ENCODE results near the gene OR6T1.

OR6T1 gene, protein sequence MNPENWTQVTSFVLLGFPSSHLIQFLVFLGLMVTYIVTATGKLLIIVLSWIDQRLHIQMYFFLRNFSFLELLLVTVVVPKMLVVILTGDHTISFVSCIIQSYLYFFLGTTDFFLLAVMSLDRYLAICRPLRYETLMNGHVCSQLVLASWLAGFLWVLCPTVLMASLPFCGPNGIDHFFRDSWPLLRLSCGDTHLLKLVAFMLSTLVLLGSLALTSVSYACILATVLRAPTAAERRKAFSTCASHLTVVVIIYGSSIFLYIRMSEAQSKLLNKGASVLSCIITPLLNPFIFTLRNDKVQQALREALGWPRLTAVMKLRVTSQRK

DNA sequence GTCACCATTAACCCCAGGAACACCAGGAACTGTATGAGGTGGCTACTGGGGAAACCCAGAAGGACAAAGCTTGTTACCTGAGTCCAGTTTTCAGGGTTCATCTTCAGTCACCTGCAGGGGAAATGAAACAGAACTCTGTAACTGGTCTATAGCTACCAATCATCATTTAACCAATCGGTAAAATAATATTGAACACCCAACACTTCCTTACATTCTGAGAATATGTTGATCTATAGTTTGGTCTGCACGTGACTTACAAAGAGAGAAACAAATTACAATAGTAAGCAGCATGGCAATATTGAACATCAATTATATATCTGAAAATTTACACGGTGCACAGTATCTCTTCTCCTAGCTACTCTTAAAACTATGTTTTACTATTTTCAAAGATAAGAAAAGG, at the start of gene OR6T1:
Gene OR6T1 (minus strand): TSS at position 101 of the 400 bp plus-strand sequence. CDS start 0 bp downstream, at position 101.
- no peak for DNase-seq (ENCODE audit: low read depth in 3 of 3)

DNA sequence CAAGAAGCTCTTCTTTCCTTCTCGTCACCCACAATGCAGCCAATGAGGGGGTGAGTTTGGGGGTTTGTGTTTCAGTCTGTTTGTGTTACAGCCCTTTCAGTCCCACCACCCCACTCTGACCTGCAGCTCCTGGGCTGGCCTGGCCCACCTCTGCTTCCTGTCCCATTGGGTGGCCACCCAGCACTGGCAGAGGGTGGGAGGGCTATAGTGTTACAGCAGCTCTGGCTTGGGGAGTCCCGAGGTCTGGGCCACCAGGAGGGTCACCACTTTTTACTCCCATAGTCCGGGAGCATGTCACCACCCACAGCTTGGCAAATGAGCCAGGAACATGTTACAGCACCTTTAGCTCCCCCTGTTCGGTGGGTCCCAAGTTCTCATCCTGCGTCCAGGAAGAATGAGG, 35.7 kb upstream of the OR6T1 start:
- DNase-seq (ENCODE audit: low read depth in 3 of 3) = no peak

DNA sequence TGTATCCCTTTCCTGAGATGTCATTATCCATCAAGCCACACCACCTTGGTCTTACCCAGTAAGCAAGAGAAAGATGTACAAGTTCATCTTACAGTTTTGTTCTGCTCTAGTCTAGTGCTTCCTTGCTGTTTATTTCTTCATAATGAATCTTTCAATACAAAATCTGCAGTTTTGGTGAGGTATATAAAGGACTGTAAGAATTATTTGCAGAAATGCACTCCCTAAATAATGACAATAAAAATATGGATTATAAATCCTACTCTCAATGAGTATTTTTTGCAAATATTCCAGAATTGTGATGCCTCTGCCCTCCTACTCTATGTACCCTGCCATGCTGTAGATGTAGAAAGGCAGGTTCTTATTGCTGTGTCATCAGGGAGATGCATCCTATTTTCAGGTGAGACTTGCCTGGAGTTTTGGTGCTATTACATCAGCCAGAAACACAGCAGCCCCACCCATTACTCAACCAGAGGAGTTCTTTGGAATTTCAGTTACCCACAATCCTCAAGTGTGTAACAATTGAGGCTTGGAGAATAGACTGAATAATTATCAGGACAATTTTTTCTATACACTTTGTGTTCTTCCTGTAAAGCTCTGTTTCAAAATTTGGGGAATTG, 34.2 kb upstream of the OR6T1 start, which contains the start of gene OR10S1:
Gene OR10S1 (minus strand): TSS at position 51 of the 617 bp plus-strand sequence. CDS start 117 bp downstream, outside the sequence.
- no peak for DNase-seq (ENCODE audit: low read depth in 3 of 3)

DNA sequence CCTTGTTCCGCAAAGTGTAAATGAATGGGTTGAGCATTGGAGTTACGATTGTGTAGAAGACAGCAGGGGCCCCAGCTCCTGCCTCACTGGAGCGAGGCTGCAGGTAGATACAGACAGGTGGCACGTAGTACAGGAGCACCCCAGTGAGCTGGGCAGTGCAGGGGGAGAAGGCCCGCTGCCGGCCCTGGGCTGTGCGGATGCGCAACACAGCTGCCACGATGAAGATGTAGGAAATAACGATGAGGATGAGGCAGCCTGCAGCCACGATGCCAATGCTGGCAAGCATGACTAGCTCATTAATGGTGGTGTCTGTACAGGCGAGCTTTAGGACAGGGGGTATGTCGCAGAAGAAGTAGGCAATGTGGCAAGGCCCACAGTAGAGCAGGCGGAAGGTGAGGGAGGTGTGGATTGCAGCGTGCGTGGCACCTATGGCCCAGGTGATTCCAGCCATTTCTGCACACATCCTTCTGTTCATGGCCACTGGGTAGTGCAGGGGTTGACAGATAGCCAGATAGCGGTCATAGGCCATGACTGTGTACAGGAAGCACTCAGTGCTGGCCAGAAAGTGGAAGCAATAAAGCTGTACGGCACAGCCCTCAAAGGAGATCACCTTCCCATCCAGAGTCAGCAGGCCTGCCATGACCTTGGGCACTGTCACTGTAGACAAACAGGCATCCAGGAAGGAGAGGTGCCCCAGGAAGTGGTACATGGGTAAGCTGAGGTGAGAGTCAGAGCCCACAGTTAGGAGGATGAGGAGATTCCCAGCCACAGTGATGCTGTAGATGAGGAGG, 33.3 kb upstream of the OR6T1 start:
- DNase-seq (ENCODE audit: low read depth in 3 of 3) = no peak

DNA sequence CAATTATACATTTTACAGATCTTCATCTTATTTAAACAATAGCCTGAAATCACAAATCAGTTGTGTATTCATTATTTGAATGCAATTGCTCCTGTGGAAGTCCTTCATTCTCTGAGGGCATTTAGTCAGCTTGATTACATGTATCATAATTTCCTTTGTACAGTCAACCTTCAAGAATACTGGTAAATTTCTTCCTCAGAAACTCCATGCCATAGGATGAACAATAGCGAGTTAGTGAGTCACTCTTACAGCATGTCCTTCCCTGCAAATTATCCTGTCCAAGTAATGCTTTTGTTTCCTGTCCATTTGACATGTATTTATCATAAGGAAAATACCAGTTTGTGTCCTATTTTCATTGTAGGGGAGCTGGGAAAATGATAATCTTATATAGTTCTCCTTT, 30.2 kb upstream of the OR6T1 start:
- no peak for DNase-seq (ENCODE audit: low read depth in 3 of 3)

DNA sequence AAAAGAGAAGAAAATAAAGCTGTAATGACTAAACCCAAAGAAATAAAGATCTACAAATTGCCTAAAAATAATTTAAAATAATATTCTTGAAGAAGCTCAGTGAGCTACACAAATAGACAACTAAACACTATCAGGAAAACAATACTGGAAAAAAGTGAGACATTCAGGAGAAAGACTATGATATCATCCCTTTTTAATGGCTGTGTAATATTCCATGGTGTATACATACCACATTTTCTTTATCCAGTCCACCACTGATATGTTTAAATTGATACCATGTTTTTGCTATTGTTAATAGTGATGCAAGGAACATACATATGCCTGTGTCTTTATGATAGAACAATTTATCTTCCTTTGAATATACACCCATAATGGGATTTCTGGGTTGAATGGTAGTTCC, 13.1 kb upstream of the OR6T1 start:
- no peak for DNase-seq (ENCODE audit: low read depth in 3 of 3)

DNA sequence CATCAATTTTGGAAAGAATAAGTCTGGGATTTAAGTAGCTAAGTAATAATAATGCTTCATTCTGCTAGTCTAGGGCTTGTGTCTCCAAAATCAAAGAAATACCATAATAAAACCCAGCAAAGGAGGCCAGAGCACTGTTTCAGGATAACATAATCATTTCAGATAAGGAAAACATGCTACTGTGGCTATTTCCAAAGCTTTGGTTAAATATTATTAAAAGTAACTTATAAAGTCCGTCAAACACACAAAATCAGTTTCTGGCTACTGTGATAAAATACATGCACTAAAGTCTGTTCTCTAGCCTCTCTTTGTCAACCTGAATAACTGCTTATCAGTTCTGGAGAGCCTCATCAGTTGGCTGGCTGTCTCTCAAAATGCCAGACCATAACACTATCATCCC, 1.5 kb upstream of the OR6T1 start:
- DNase-seq (ENCODE audit: low read depth in 3 of 3) = no peak

DNA sequence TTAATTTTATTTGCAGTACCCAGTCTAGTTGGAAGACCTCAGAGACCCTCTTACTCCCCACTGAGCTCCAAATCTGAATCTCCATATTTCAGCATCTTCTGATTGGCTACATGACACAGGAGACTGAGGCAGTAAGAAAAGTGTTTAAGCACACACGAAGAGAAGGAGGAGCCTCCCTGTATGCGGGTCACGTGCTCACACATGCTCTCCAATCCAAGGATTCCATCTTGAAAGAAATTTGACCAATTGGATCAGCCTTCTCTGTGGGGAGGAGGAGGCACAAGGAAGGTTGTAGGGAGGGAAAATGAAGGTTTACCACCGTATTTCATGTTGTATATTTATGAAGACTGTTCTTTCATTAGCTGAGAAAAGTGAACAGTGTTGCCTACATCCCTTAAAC, 1.2 kb downstream of the OR6T1 start:
- DNase-seq (ENCODE audit: low read depth in 3 of 3) = no peak

DNA sequence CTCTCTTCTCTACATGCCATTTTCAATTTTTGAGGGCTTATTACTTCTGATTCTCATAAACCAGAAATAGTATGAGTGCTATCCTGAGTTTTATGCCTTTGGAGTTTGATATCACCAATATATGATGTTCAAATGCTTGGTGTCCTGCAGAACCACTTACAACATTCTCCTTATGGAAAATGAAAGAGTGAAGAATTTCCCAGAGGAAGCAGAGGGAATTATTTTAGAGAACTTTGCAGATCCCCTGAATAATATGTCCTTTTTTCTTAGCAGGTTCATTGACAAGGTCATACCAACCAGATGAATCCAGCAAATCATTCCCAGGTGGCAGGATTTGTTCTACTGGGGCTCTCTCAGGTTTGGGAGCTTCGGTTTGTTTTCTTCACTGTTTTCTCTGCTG, 4.3 kb downstream of the OR6T1 start, which contains the start of gene OR4D5:
Gene OR4D5 (plus strand): TSS at position 301 of the 400 bp plus-strand sequence. CDS start 0 bp downstream, at position 301.
- no peak for DNase-seq (ENCODE audit: low read depth in 3 of 3)

DNA sequence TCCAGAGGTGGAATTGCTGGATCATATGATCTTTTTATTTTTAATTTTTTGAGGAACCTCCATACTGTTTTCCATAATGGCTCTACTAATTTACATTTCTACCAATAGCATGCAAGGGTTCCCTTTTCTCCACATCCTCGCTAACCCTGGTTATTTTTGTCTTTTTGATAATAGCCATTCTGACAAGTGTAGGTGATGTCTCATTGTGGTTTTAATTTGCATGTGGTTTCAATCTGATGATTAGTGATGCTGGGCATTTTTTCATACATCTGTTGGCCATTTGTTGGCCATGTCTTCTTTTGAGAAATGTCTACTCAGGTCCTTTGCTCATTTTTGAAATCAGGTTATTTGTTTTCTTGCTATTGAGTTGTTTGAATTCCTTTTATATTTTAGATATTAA, 19.6 kb downstream of the OR6T1 start:
- DNase-seq (ENCODE audit: low read depth in 3 of 3) = no peak

DNA sequence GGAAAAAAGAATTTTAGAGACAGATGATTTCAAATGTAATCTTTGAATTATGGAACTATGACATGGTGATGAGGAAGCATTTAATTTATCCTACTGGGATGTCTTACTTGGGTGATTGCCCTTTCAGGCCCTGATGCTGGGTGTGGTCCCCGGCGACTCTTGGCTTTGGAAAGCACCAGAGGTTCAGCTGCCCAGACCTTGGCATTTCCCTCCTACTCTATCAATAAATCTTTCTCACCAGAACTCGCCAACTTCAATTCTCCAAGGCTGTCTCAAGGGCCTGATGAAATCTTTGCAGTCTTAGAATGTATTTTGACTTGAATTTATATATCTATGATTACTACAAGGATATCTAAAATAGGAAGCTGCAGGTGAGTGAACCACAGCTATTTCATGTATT, 22.7 kb downstream of the OR6T1 start:
- no peak for DNase-seq (ENCODE audit: low read depth in 3 of 3)

DNA sequence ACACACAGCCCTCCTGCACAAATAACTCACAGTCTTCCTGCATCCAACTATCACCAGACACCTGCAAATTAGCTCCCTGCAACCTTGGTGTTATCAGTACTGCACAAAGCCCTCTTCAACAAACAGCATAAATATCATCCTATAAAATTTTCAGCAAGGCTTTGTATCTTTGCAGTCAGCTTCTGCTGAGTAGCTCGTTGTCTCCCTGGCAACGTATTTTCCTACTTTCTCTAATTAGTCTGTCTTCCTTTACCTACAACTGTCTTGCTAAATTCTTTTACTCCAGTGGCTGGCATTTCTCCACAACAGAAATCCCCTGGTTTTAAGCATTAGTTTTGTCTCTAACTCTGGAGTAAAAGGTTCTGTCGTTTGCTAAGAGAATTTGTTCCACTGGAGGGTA, 37.8 kb downstream of the OR6T1 start:
- no peak for DNase-seq (ENCODE audit: low read depth in 3 of 3)

DNA sequence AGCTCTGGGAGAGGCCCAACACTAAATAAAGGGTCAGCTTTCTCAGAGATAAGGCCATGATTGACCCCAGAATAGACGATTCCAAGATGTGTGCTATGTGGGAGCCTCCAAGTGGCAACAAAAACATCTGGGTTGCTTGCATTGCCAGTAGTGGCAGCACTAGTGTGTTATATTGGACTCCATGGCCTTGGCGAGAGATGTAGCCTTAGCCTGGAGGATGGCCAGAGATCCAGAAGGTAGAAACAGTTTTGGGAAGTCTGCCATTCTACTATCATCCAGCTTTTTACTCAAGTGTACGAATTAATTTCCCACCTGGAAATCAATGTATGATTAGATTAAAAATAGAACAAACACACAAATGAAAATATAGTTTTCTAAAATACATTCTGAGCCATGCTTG, 38.7 kb downstream of the OR6T1 start:
- no peak for DNase-seq (ENCODE audit: low read depth in 3 of 3)

DNA sequence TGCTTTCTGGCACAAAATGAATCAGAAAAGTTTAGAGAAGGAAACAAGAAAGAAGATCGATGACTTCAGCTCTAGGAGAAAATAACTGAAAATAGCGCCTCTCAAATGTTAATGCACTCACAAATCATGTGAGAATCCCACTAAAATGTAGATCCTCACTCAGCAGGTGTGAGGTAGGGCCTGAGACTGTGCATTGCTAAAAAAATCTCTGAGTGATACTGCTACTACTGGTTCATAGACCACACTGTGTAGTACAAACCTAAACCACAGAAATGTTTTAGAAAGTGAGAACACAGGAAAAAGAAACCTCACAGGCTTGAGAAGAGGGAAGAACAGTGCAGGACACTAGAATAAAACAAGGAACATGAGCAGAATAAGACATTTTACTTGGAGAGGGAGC, 39.7 kb downstream of the OR6T1 start:
- no peak for DNase-seq (ENCODE audit: low read depth in 3 of 3)

DNA sequence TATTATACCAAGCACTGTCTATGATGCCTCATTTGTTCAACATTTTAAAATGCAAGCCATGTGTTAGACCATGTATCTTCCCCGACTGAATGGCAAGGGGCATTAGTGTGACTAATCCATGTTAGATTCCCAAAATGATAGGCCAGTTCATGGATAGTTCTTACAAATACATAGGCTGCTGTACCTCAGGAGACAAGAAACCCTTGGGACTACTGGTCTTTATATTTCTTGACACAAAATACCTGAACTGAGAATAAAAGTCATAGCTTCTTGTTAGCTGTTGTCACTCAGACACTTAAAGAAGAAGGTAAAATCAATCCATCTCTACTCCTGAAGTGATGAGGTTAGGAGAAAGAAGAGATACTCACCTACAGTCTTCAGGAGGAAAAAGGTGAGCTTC, 41.8 kb downstream of the OR6T1 start, which contains the start of gene OR8D4:
Gene OR8D4 (plus strand): TSS at position 301 of the 400 bp plus-strand sequence. CDS start 4,265 bp downstream, outside the sequence.
- DNase-seq (ENCODE audit: low read depth in 3 of 3) = no peak

DNA sequence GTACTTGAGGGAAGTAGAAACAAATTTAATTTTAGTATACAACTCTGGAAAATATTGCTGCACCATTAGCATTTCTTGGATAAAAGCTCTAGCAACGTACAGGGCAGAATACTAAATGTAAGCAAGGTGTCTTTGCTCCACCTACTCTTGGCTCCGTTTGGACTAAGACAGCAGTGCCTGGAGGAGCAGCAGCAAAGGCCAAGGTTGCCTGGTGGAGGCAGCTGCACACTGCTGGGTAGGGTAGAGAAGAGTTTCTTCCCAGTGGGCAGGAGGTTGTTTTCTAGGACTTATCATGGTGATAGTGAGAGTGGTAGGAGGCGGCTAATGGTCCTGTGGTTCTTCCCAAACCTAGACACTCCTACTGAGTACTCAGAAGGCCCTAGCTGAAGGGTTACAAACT, 43.8 kb downstream of the OR6T1 start:
- no peak for DNase-seq (ENCODE audit: low read depth in 3 of 3)
